Epithelial cell of prostate (primary cell): ENCODE data around the gene SMIM12.
"Not testable (repeated sequence)": the region's sequence is repeated elsewhere in the genome, so short reads cannot be mapped to it uniquely, and the experiment has no call there.

Experiments used
- DNase-seq: peaks from one replicate; pipeline ENCODE4 v3.0.0-alpha.2; 2011; ENCODE audit warnings: low read depth, low spot score
- H3K27ac ChIP-seq: fragments of 450-650 bp; 2 replicates; pipeline ENCODE4 v1.5.1; 2017; ENCODE audit warnings: mild to moderate bottlenecking

SMIM12 gene

DNA sequence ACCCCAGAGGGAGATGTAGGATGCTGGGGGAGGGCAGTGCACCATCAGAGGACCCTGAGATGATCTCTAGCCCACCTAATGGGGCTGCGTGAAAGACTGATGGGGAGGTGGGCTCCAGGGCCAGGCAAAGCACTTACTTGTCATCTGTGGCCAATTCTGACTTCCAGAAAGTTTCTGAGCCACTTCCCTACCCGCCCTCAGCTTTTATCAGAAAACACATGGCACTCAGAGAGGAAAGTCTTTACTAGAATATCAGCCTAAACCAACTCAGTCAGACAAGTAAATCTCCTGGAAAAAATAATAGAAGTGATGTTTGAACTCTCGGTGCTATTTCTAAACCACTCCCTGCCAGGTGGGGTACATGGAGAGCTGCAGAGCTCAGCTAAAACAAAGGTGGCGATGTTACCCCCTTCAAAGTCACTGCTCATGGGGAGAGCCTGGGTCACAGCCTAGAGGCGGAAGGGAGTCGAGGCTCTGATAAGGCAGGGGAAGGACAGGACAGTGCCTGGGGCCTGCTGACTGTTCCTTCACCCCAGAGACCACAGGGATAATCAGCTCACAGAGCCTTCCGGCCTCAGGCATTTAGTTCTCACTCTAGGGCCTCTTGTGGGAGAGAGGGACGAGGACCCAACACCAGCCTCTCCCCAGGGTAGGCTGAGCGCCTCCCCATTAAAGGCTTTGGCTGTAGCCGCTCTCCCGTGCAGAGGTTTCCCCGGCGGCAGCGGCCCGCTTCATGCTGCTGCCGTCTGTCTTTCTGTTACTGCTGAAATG, 14.2 kb downstream of the SMIM12 start:
- DNase-seq: no peak
- no peak overlapping the region for H3K27ac ChIP-seq

DNA sequence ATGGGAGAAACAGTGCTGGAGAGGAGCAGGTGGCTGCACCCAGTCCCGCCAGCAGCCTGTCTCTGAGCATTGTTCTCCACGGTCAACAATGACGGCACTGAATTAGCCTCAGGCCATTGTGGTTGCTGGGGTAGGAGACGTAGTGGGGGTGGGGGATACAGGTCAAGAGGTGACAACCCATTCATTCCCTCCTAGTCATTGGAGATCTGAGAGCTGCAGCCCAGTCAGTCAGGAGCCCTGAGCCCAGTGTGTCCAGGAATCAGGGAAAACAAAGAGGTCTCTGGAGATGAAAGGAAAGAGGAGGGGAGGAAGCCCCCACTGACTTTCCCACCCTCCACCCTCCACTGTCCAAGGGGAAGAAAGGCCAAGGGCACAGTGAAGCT, 15.3 kb downstream of the SMIM12 start:
- DNase-seq: no peak
- no peak overlapping the region for H3K27ac ChIP-seq

DNA sequence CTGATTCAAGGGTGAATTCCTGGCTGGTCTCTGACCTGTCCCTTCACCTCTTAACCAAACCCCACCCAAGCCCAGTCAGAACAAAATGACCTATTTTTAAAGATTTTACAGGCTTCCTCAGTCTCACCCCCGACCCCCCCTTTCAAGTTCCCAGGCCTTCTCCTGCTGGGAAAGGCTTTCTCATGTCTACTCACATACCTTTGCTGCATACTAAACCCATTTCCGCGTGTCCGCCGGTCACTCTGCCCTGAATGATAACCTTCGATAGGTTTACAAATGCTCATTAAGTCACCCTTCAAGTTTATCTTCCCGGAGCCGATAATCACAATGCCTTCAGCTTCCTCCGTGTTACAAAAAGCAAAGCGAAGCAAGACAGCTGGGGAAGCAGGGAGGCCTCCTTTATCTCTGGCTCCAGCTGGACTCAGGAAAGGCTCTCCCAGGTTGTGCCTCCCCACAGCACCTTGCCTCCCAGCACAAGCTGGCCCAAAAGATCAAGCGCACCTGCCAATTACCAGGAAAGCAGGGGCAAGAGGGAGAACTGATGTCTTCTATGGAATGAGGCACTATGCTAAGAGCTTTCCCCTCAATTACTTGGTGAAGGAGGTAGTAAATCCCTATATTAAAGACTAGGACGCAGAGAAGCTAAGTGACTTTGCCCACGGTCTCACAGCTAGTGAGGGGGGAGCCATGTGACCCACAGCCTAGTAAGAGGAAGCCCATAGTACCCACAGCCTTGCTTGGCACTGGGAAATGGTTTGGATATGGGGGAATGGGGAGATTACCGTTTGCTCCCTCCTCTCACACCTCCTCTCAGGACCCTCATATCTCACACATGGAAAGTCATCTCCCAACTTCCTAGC, 15.9 kb downstream of the SMIM12 start:
- no peak for DNase-seq
- no peak overlapping the region for H3K27ac ChIP-seq

DNA sequence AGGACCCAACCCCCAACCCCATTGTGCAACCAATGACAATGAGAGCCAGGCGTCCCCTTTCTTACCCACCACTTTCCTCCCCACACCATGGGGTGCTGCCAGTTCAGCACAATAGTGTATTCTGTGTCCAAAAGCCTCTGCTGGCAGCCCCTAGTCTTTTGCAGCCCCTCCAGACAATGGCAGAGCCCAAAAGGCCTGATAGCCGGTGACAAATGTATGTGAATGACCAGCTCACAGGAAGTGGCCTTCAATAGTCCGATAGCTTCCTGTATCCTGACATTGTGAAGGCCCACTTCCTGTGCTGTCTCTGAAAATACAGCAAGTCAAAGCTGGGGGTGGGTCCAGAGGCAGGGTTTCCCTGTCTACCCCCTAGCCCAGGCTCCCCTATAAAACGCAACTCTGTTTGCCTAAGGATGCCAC, 16.6 kb downstream of the SMIM12 start:
- no peak overlapping the region for H3K27ac ChIP-seq
- no peak for DNase-seq

DNA sequence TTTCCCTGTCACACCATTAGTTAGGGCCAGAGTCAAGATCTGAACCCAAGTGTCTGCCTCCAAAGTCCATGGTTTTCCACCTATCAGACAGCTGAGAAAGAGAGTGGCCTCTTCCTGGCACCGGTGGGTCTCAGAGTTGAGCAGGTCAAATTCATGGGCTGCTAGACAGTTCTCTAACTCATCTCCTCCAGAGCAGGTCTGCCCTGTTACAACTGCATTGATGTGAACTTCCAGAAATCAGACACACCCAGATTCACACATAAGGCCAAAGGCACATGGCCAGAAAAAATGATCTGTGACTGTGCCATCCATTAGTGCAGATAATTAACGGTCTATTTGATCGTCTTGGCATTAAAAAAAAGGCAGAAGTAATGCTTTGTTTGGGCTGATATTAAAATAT, 17.5 kb downstream of the SMIM12 start:
- no peak for DNase-seq

DNA sequence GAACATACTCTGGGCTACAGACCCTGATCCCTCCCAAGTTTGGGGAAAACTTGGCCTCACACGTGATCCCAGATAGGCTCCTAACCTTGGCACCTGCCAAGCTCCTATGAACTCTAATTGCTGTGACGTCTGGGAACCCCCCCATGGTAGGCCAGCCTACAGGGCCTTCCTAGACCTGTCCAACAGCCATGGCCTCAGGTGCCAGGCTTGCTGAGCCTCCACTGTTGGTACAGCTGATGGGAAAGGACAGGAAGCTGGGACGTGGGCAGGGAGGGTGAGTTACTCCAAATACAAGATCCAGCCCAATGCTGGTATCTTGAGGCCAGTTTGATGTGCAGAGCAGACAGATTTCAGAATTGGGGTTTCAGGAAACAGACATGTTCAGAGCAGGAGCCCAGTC, 19.1 kb downstream of the SMIM12 start:
- no peak for DNase-seq
- no peak overlapping the region for H3K27ac ChIP-seq

More for the DNA sequence above, 17.5 kb downstream of the SMIM12 start:
- no peak overlapping the region for H3K27ac ChIP-seq

DNA sequence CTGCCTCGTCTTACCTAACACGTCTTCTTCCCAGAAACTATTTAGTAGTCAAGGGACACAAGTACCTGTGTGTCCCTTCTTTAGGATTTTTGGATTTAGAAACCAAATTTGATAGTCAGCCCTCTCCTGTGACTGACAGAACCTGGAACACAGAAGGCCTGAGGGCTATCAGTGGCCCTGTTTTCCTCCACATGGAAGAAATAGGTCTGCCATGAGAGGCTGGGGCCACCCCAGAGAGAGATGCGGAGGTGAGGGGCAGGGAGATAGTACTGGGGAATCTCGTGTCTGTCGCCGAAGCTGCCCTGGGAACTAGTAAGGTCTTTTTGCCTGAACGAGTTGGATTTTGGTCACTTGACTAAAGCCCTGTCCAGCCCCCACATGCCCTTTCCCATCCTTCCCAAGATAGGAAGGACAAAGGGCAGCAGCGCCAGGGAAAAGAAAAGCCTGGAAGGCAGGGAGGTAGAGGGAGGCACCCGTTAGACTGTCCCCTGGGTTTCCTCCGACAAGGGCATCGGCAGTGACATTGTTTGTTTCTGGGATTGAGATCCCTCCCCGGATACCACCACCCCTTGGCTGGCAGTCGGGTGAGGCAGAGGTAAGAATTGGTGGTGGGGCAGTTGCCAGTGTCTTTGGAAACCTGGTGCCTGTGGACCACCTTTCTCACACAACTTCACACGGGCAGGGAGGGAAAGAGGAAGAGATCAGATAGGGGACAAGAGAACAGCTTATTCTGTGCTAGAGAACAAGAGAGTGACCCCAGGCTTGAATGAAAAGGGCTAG, 19.8 kb downstream of the SMIM12 start:
- DNase-seq: no peak
- H3K27ac ChIP-seq: no peak overlapping the region

DNA sequence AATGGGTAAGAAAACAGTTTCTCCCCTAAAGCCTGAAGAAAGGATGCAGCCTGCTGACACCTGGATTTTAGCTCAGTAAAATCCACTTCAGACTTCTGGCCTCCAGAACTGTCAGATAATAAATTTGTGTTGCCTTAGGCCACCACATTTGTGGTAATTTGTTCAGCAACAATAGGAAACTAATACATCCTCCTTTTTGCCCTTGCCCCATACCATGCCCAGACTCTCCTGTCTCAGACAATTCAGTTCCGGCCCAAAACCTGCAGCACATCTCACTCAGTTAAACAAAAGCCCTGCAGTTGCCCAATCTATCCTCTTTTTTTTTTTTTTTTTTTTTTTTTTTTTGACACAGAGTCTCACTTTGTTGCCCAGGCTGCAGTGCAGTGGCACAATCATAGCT, 25.8 kb downstream of the SMIM12 start:
- H3K27ac ChIP-seq: no peak overlapping the region
- no peak for DNase-seq

DNA sequence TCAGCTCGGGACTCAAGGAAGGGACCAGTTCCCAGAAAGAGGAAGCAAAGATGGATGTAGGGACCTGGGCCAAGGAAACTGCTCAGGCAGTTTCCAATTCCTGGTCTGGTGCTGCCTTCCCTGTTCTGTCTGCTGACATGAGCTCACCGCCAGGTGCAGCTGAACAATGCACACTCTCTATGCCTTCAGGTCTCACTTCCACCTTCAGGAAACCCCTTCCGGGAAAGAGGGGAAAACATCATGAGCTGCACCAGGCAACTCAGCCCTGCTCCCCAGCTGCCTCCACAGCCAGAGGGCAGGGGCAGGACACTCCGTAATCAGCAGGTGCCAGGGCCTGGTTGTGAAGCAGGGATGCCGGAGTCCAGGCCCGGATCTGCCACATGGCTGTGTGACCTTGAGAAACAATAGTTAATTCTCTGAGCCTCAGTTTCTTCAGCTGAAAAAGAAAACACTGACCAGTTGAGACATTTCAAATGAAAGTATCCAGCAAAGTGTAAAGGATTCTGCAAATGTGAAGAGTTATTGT, 27.8 kb downstream of the SMIM12 start:
- DNase-seq: no peak
- H3K27ac ChIP-seq: no peak overlapping the region

DNA sequence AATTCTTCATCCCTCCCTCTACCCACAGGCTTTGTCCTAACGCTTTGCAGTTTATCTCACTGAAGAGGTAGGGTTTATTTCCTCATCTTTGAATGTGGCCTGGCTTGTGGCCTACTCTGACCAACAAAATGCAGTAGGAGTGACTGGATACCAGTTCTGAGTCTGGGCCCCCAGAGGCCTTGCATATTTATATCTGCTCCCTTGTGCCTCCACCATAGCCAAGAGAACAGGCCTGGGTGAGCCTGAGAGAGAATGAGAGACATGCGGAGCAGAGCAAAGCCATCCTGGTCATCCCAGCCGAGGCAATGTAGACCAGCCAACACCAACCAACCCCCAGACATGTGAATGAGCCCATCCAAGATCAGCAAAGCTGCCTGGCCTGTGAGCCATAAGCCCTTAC, 30.3 kb downstream of the SMIM12 start:
- no peak overlapping the region for H3K27ac ChIP-seq
- DNase-seq: no peak

DNA sequence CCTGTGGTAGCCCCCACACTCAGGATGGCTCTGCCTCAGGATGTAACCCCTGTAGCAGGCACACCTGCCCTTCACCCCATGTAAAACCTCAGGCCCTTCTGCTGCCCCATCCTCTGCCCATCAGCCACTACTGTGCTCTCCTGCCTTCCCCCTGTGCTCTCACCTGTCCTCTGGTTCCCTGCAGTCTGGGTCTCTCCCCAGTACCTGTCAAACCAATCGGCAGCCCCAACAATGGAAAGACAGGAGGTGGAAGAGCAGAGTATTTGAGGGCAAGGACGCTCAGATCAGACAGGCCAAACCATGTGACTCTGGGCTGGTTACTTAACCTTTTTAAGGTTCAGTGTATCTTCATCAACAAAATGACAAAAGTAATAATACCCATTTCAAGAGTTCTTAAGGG, 30.9 kb downstream of the SMIM12 start:
- no peak for DNase-seq
- no peak overlapping the region for H3K27ac ChIP-seq

DNA sequence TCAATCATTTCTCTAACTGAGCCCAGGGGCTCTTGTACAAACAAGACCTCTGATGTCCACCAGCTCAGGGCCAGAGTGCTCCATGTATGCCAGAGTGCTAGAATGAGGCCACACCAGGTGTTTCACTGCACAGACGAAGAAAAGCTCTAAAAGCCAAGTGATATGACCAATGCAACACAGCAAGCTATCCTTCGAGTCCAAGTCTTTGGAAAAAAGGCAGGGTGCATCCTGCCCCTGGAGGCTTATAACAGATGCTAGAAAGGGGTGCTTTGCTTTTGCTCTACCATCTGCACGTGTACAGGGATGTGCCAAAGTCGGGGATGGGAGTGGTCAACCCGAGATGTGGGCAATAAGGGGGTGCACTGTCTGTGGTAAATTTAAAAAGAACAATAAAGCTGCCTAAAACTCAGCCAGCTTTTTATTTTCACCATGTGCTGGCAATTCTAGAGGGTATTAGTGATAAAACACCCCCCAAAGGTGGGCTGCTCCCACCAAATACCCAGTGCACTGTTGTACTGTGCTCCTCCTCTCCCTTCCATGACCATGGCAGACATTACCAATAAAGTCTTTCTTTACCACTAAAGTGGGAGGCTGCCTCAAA, 32.1 kb downstream of the SMIM12 start:
- no peak overlapping the region for H3K27ac ChIP-seq
- no peak for DNase-seq

DNA sequence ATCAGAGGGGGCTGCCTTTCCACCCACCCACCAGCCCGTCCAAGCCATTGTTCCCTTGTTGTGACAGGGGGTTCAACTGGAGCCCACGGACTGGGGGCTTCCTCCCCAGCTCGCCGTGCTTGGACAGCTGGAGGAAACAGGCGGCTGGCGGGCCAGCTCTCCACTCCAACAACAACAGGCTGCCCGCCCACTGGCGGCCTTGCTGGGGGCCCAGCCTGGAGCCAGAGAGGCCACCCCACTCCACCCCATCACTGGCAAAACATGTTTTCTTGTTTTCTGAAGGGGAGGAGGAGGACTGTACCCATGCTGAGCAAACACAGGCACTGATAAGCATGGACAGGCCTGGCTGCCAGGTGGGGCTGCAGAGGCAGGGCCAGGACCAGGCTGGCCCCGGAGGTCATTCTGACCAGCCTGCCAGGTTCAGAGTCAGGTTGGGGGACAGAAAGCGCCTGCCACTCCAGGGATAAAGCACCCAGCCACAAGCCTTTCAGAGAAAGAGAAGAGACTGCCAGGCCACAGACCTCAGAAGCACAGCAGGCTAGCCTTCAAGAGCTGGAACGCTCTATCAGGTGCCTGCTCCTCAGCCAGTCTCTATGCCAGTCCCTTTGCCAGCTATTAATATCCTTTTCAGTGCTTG, 34.0 kb downstream of the SMIM12 start:
- H3K27ac ChIP-seq: no peak overlapping the region
- DNase-seq: no peak

DNA sequence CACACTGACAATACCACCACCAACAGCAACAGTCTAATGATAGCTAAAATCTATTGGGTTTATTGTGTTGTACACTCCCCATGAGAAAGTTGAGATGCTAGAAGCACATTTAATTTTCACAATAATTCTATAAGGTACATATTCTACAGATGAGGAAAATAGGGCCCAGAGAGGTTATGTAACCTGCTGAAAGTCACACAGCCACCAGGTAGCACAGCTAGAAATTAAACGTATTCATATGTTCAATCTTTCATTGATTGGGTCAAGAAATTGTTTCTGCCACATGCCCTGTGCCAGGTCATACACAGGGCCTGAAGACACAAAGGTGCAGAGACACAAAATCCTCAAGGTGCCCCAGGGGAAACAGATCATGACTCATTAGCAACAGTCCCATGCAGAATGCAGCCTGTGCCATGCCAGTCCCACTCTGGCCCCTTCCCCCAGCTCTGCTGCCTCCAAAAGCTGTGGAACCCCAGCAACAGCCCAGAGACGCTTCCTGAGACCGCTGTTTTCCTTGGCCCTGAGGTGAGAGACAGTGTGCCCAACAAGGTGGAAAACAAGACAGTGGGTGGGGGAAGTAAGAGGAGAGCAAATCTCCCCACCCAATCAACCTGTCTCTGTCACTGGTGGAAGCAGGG, 34.6 kb downstream of the SMIM12 start:
- no peak overlapping the region for H3K27ac ChIP-seq

DNA sequence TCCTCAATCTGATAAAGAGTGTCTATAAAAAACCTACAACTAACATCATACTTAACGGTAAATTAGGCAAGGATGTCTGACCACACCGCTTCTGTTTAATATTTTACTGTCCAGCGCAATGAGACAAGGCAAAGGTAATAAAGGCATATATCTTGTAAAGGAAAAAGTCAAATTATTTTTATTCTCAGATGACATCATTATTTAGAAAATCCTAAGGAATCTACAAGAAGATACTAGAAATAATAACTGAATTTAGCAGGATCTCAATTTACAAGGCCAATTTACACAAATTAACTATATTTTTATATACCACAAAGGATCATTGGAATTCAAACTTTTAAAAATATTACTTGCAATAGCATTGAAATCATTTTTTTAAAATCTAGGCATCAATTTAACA, 37.3 kb downstream of the SMIM12 start:
- DNase-seq: no peak
- H3K27ac ChIP-seq: no peak overlapping the region

More for the DNA sequence above, 34.6 kb downstream of the SMIM12 start:
- no peak for DNase-seq

DNA sequence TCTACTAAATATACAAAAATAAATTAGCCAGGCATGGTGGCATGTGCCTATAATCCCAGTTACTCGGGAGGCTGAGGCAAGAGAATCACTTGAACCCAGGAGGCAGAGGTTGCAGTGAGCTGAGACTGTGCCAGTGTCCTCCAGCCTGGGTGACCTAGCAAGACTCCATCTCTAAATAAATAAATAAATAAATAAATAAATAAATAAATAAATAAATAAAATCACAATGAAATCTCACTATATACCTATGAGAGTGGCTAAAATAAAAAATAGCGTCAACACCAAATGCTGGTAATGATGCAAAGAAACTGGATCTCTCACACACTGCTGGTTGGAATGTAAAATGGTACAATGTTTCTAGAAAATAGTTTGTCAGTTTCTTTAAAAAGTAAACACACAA, 40.7 kb downstream of the SMIM12 start:
- DNase-seq: not testable (repeated sequence)

DNA sequence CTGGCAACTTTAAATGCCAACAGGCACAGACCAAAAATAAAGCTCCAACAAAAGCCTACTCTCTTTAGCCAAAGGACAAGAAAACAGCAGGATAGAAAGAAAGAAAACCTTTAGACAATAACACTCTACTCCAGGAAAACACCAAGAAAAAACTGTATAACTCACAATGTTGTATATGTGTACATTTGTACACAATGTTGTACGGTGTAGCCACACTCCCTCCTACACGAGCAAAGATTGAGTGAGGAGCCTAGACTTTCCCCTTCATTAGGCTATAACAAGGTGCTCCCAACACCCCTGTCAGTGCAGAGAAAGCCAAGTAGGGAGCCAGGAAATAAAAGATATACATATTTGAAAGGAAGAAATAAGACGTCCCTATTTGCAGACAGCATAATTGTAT, 42.8 kb downstream of the SMIM12 start:
- no peak overlapping the region for H3K27ac ChIP-seq
- no peak for DNase-seq

More for the DNA sequence above, 40.7 kb downstream of the SMIM12 start:
- H3K27ac ChIP-seq: not testable (repeated sequence)

DNA sequence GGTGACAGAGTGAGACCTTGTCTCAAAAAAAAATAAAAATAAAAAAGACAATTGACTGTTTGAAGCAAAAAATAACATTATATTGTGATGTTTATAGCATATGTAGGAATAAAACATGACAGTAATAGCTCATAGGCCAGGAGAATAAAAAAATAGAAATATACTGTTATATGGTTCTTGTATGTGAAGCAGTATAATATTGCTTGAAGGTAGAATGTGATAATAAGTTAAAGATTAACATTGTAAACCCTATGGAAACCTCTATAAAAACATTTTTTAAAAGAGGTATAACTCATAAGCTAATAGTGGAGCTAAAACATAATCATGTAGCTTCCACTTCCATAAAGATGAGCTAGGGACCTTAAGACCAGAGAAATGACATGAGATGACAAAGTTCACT, 43.2 kb downstream of the SMIM12 start:
- no peak for DNase-seq
- no peak overlapping the region for H3K27ac ChIP-seq

DNA sequence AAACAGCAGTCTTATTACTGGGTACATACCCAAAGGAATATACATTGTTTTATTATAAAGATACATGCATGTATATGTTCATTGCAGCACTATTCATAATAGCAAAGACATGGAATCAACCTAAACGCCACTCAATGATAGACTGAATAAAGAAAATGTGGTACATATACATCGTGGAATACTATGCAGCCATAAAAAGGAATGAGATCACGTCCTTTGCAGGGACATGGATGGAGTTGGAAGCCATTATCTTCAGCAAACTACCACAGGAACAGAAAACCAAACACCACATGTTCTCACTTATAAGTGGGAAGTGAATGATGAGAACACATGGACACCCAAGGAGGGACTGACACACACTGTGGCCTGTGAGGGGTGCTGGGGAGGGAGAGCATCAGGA, 48.8 kb downstream of the SMIM12 start:
- not testable (repeated sequence) for H3K27ac ChIP-seq, DNase-seq
